HG03175 (cell line): ENCODE data around the gene PLD1.

Source experiments
- ATAC-seq: cut with Tn5 transposase; IDR thresholded peaks from one replicate; pipeline ENCODE4 v1.9.1; 2021; ENCODE audit warnings: mild to moderate bottlenecking, moderate library complexity; ENCODE audit not compliant: unreplicated experiment

PLD1 gene

GRCh38 chr3:171672538-171672937 is 137.7 kb downstream of the PLD1 start:
- no peak for ATAC-seq

GRCh38 chr3:171672124-171672523 is 138.2 kb downstream of the PLD1 start:
- ATAC-seq, result no peak

GRCh38 chr3:171671709-171672108 is 138.6 kb downstream of the PLD1 start:
- ATAC-seq, result no peak

GRCh38 chr3:171666516-171666915 is 143.8 kb downstream of the PLD1 start:
- no peak for ATAC-seq

GRCh38 chr3:171663805-171664204 is 146.5 kb downstream of the PLD1 start:
- no peak for ATAC-seq

- no peak for ATAC-seq
These were observed 148.8 kb downstream of the PLD1 start for GRCh38 chr3:171661484-171661883.

GRCh38 chr3:171660188-171660587 is 150.1 kb downstream of the PLD1 start:
- no peak for ATAC-seq

GRCh38 chr3:171658841-171659240 is 151.4 kb downstream of the PLD1 start:
- ATAC-seq, result no peak

GRCh38 chr3:171654809-171655208 is 155.5 kb downstream of the PLD1 start:
- no peak for ATAC-seq

GRCh38 chr3:171654326-171654725 is 156.0 kb downstream of the PLD1 start:
- no peak for ATAC-seq

- no peak for ATAC-seq
These were observed 156.6 kb downstream of the PLD1 start for GRCh38 chr3:171653701-171654100.

- no peak for ATAC-seq
These were observed 157.4 kb downstream of the PLD1 start for GRCh38 chr3:171652932-171653331.

GRCh38 chr3:171649911-171650592 is 160.2 kb downstream of the PLD1 start:
- no peak for ATAC-seq

GRCh38 chr3:171649267-171649666 is 161.0 kb downstream of the PLD1 start:
- ATAC-seq, result no peak

GRCh38 chr3:171648069-171648468 is 162.2 kb downstream of the PLD1 start:
- no peak for ATAC-seq

GRCh38 chr3:171646357-171647133 is 163.7 kb downstream of the PLD1 start:
- peak; percentile 61 for ATAC-seq

GRCh38 chr3:171644681-171645080 is 165.6 kb downstream of the PLD1 start:
- no peak for ATAC-seq

GRCh38 chr3:171643681-171644080 is 166.6 kb downstream of the PLD1 start:
- no peak for ATAC-seq

GRCh38 chr3:171643033-171643432 is 167.2 kb downstream of the PLD1 start:
- ATAC-seq, result no peak

GRCh38 chr3:171640520-171641412 is 169.5 kb downstream of the PLD1 start:
- ATAC-seq, result no peak

- no peak for ATAC-seq
These were observed 173.6 kb downstream of the PLD1 start for GRCh38 chr3:171636666-171637065.
